C4-2B (cell line): Measurements from ENCODE around the gene PPP1R13L.

ENCODE experiments used
- H3K27ac ChIP-seq: fragments of 450-650 bp; 2 replicates; pipeline ENCODE4 v1.5.1; 2017
- ZFX ChIP-seq: fragments of 450-650 bp; IDR thresholded peaks from 2 replicates; pipeline ENCODE4 v1.6.1; 2017
- TF ChIP-seq, protein P1 (sequence below): fragments of 450-650 bp; conservative IDR thresholded peaks from 2 replicates; pipeline ENCODE4 v1.5.1; 2017; ENCODE audit warnings: mild to moderate bottlenecking

PPP1R13L gene

DNA sequence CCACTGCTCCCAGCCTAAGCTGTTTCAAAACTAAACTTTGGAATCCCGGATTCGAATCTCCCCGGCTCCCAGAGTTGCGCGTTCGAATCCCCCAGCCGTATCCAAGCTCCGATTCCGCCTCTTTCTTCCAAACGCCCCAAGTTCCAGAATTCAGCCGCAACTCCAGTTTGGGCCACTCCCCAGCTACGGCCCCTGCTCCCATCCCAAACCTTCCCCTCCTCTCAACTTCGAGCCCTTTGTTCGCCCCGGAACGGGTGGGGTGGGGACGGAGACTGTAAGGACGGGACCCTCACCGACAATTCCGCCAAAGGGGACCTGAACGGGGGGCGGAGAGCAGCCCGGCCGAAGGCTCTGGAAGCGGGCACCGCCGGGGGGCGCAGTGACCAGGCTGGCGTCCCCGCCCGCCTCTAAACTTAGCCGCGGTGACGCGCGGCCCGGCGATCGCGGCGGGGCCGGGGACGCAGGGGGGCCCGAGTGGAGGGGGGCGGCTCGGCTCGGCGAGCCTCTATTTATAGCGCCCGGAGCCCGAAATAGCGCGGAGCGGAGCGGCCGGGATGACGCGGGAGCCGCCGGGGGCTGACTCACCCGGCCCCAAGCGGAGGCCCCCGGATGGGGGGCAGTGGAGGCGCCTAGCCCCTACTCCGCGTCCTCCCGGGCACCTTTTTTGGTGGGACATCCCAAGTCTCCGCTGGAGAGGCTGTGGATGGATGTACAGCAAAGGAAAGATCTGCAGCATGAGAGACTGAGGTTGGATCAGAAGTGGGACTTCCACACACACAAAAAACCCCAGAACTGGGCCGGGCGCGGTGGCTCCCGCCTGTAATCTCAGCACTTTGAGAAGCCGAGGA, 23.7 kb upstream of the PPP1R13L start:
- no peak overlapping the region for H3K27ac ChIP-seq
- no peak for TF ChIP-seq ZFX
- TF ChIP-seq, protein P1, sequence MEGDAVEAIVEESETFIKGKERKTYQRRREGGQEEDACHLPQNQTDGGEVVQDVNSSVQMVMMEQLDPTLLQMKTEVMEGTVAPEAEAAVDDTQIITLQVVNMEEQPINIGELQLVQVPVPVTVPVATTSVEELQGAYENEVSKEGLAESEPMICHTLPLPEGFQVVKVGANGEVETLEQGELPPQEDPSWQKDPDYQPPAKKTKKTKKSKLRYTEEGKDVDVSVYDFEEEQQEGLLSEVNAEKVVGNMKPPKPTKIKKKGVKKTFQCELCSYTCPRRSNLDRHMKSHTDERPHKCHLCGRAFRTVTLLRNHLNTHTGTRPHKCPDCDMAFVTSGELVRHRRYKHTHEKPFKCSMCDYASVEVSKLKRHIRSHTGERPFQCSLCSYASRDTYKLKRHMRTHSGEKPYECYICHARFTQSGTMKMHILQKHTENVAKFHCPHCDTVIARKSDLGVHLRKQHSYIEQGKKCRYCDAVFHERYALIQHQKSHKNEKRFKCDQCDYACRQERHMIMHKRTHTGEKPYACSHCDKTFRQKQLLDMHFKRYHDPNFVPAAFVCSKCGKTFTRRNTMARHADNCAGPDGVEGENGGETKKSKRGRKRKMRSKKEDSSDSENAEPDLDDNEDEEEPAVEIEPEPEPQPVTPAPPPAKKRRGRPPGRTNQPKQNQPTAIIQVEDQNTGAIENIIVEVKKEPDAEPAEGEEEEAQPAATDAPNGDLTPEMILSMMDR = no peak

DNA sequence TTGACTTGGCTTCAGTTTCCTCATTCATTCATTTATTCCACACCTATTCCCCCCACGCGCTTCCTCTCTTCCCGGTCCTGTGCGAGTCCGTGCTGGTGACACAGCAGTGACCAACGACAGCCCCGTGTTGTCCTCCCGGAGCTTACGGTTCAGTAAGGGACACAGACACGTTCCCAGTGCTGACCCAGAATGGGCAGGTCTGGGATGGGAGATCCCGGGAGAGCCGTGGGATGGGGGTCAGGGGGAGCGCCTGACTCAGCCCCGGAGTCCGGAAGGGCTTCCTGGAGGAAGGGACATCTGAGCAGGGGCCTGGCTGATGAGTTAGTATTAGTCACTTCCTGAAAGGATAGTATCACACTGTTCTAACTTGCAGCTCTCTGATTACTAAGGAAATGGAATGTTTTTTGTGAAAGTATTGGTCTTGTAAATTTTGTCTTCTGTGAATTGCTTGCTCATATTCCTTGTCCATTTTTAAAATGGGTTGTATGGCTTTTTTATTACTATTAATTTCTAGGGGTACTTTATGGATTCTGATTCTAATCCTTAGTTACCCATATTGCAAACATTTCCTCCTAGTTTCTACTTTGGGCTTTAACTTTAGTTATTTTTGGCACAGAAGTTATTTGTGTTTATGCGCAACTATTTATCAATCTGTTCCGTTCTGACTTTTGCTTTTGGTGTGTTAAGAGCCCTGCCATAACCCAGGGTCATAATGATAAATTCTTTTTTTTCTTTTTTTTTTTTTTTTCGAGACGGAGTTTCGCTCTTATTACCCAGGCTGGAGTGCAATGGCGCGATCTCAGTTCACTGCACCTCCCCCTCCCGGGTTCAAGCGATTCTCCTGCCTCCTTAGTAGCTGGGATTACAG, 19.6 kb upstream of the PPP1R13L start:
- TF ChIP-seq, protein P1 = no peak
- TF ChIP-seq ZFX = no peak
- H3K27ac ChIP-seq = peak overlapping the region; percentile 90

- TF ChIP-seq, protein P1 = no peak
- TF ChIP-seq ZFX = no peak
- peak within 1 kb of the TSS; percentile 90 for H3K27ac ChIP-seq
Observed at GRCh38 chr19:45423589-45424190, 18.8 kb upstream of the PPP1R13L start, which contains the start of gene ERCC1. Gene ERCC1 (minus strand): TSS chr19:45423917. CDS start chr19:45423374, 543 bp downstream.

DNA sequence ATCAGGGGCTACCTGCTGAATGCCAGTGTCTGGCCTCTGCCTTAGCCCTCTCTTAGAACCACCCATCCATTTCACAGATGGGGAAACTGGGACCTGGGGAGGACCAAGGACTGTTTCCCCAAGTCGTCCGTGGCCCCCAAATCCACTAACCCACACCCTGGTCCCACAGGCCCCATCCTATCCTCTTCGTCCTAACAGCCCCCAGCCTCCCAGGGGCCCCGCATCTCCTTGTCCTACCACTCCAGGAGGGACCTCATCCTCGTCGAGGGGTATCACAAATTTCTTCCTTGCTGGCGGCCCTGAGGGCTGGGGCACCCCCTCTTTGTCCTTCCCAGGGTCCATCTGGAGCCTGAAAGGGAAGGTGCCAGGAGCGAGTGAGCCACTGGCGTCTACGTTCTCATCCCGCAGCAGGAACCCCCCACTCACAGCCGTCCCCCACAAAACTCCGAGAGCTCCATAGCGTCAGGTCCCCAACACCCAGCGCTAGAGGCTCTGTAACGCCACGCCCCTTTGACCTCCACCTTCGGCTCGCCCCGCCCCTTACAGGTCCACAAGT, 18.2 kb upstream of the PPP1R13L start:
- peak overlapping the region; percentile 90 for H3K27ac ChIP-seq
- TF ChIP-seq ZFX = no peak
- TF ChIP-seq, protein P1 = no peak

DNA sequence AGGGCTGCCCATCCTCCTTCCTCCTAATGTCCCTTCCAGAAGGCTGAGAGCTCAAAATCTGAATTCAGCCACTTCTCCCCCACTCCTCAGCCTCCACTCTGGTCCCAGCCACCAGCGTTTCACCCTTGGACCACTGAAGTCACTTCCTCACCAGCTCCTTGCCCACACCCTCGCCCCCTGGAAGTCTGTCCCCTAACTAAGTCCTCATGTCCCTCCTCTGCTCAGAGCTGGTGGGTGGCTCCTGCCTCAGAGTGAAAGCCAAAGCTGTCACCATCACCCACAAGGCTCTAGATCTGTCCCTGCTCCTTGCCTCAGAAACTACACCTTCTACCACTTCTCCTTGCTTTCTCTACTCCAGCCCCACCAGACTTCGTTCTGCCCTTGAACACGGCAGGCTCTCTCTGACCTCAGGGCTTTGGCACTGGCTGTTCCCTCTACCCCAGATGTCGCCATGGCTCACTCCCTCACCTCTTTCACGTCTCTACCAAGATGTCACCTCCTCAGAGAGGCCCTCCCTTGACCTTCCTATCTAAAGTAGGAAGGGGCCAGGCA, 17.2 kb upstream of the PPP1R13L start:
- TF ChIP-seq ZFX = no peak
- TF ChIP-seq, protein P1 = no peak
- H3K27ac ChIP-seq = no peak overlapping the region

GRCh38 chr19:45420871-45421270, 16.0 kb upstream of the PPP1R13L start:
- TF ChIP-seq, protein P1 = no peak
- TF ChIP-seq ZFX = no peak
- H3K27ac ChIP-seq = no peak overlapping the region
